Uterus (tissue), 2 donors: ENCODE results near the gene SYVN1.

Source experiments
- POLR2A ChIP-seq, 2 donors: fragments of 450-650 bp; IDR thresholded peaks; one replicate each; pipeline ENCODE4 v1.6.1; 2016; ENCODE audit warnings: antibody characterized with exemption in 2 of 2, mild to moderate bottlenecking in 1 of 2, moderate library complexity in 1 of 2
- TF ChIP-seq, protein P1 (sequence below), 4 experiments: fragments of 200-600 bp in 2 of 4; fragments of 450-650 bp in 2 of 4; sonication (generic) in 2 of 4; IDR thresholded peaks; one replicate each; pipeline ENCODE4 v1.5.1; 2016 to 2019; ENCODE audit warnings: antibody characterized with exemption in 4 of 4, mild to moderate bottlenecking in 2 of 4, moderate library complexity in 1 of 4

DNA sequence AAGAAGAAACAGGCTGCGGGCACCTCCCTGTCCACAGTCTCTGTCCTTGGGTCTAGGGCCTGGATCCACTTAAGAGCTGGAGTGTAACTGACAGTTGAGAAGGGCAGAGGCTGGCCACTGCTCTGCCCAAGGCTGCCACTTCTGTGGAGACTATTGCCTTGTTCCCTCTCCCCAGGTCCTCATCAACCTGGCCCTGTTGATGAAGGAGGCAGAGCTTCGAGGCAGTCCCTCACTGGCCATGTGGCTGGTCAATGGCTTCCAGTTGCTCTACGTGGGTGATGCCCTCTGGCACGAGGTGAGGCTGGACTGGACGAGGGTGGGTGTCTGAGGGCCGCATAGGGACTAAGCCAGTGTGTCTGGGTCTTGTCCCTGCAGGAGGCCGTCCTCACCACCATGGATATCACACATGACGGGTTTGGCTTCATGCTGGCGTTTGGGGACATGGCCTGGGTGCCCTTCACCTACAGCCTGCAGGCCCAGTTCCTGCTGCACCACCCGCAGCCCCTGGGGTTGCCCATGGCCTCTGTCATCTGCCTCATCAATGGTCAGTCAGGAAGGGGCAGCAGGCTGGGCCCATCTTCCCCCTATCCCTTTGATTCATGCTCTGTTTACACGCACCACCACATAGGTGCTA is 19.7 kb downstream of the SYVN1 start:
- TF ChIP-seq, protein P1, sequence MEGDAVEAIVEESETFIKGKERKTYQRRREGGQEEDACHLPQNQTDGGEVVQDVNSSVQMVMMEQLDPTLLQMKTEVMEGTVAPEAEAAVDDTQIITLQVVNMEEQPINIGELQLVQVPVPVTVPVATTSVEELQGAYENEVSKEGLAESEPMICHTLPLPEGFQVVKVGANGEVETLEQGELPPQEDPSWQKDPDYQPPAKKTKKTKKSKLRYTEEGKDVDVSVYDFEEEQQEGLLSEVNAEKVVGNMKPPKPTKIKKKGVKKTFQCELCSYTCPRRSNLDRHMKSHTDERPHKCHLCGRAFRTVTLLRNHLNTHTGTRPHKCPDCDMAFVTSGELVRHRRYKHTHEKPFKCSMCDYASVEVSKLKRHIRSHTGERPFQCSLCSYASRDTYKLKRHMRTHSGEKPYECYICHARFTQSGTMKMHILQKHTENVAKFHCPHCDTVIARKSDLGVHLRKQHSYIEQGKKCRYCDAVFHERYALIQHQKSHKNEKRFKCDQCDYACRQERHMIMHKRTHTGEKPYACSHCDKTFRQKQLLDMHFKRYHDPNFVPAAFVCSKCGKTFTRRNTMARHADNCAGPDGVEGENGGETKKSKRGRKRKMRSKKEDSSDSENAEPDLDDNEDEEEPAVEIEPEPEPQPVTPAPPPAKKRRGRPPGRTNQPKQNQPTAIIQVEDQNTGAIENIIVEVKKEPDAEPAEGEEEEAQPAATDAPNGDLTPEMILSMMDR (IDR thresholded peaks at IDR 0.05), result no peak
- TF ChIP-seq POLR2A (IDR thresholded peaks at IDR 0.05), result no peak
